ENCODE data around the gene CARS1.

The CARS1 gene

DNA sequence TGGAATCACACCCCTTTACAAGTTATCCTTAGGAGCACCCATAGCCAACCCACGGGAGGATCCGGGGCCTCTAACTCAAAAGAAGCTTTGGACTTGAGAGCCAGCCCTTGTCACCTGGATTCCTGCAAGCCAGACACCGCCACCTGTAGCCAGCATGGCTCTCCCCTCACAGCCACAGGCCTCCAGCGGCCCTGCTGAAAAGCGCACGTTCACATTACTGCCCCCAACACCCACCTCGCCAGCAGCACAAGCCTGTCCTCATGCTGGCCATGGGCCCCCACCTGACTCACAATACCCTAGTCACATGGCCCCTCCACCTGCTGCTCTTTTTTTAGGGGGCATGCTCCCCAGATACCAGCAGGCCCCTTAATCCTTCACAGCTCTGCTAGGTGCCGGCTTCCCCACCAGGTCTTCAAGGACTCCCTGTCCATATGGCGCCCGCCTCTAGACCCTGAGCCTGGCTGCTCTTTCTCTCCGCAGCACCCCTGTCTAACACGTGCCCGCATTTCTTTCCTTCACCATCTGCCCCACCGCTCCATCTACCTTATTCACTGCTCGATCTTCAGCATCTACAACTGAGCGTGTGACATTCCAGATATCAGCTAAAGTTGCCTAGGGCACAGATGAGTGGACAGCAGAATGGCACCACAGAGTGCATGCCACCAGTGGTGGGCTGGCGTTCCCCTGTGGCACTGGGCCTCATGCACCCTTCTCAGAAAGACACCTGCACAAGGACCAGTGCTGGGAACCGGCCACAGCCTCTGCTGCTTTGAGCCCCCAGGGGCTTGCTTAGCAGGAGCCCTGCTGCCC lies 6.6 kb downstream of the CARS1 start:
- no peaks in the 10 kb centered on the region for H3K9me3 Mint-ChIP-seq
- ATAC-seq (replicated peaks; ENCODE audit: extremely low read depth, poor library complexity, severe bottlenecking) (no peak), DNase-seq (ENCODE audit: low spot score in 2 of 2) (no peak)
- peaks cover 46% of the 10 kb centered on the region for H3K4me1 Mint-ChIP-seq
- peaks cover 9% of the 10 kb centered on the region for H3K36me3 Mint-ChIP-seq (ENCODE audit: insufficient read depth)
- peak overlapping the region; percentile 50 for H3K4me3 Mint-ChIP-seq
- no peaks in the 10 kb centered on the region for H3K27me3 Mint-ChIP-seq
- H3K27ac Mint-ChIP-seq (ENCODE audit: low read depth): peak overlapping the region; percentile 80

DNA sequence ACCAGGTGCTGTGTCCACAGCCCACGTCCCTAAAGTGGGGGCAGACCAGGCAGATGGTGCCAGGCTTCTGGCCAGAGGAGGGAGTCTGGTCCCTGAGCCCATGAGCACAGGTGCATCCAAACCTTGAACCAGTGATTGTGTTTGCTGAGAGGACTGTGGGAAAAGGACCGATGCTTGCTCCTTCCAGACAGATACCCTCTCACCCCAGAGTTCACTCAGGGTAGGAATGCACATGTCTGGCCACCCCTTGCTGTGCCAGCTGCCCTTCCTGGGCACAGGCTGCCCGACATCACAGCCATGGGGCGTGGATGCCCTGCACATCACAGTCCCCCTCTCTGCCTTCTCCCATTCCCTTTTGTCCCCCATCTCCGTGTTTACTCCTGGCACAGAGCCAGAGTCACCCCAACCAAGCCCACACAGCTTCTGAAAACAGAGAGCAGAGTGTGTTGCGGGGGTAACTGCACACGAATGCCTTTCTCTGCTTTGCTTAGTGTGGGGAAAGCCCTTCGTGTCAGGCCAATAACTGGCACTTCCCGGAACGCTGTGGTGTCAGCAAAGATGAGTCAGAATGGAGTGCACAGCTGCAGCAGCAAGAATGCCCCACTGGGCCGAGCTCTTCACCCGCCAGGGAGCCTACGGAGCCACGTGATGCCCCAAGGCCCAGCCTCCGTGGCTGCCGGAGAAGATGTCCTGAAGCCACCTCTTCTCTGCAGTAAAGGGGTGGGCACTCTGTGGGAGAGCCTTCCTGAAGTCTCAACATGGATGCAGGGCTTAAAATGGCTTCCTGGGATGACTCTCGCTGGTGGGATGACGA lies 7.6 kb downstream of the CARS1 start:
- H3K9me3 Mint-ChIP-seq: no peaks in the 10 kb centered on the region
- peaks cover 10% of the 10 kb centered on the region for H3K36me3 Mint-ChIP-seq (ENCODE audit: insufficient read depth)
- ATAC-seq (replicated peaks; ENCODE audit: extremely low read depth, poor library complexity, severe bottlenecking): peak; percentile 100
- H3K27ac Mint-ChIP-seq (ENCODE audit: low read depth): peak overlapping the region; percentile 80
- peak; percentile 60 to 75 for DNase-seq (ENCODE audit: low spot score in 2 of 2)
- H3K4me3 Mint-ChIP-seq: peak overlapping the region; percentile 50
- H3K27me3 Mint-ChIP-seq: no peaks in the 10 kb centered on the region
- peaks cover 41% of the 10 kb centered on the region for H3K4me1 Mint-ChIP-seq

DNA sequence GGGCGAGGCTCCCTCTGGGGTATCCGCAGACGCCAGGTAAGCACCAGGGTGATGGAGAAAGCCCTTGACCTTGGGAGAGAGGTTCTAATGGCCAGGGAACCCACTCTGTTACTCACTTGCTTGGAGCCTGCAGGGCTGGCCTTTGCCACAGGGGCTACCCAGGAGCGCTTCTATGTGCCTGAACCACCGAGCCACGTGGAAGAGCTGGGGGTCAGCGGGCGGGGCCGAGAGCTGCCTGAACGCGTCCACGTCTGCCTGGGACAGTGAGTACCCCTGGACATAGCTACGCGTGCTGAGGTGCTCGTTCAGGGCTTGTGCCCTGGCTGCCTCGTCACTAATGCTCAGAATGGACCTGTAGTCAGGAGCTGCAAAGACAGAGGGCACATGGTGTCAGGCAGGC lies 9.6 kb downstream of the CARS1 start:
- no peak overlapping the region for H3K4me3 Mint-ChIP-seq
- no peaks in the 10 kb centered on the region for H3K9me3 Mint-ChIP-seq
- no peak for ATAC-seq (replicated peaks; ENCODE audit: extremely low read depth, poor library complexity, severe bottlenecking)
- peak overlapping the region; percentile 74 for H3K27ac Mint-ChIP-seq (ENCODE audit: low read depth)
- no peak for DNase-seq (ENCODE audit: low spot score in 2 of 2)
- peaks cover 11% of the 10 kb centered on the region for H3K36me3 Mint-ChIP-seq (ENCODE audit: insufficient read depth)
- H3K27me3 Mint-ChIP-seq: no peaks in the 10 kb centered on the region
- H3K4me1 Mint-ChIP-seq: peaks cover 40% of the 10 kb centered on the region

DNA sequence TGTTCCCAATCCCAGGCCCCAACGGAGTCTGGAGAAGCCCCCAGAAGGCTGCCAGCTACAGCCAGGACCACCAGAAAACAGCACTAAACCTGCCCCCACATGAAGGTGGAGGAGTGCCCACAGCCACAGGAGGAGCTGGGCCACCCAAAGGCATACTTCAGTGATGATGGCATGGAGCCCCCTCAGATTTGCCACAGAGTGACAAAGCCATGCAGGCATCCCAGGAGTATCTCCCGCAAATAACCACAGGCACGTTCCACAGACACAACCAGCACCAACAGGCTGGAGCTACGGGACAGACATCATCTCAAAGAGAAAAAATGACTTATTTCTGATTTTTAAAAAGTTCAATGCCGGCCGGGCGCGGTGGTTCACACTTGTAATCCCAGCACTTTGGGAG lies 10.6 kb downstream of the CARS1 start:
- DNase-seq (ENCODE audit: low spot score in 2 of 2) (no peak), ATAC-seq (replicated peaks; ENCODE audit: extremely low read depth, poor library complexity, severe bottlenecking) (no peak)
- no peak overlapping the region for H3K4me3 Mint-ChIP-seq
- H3K9me3 Mint-ChIP-seq: no peaks in the 10 kb centered on the region
- no peak overlapping the region for H3K27ac Mint-ChIP-seq (ENCODE audit: low read depth)
- no peaks in the 10 kb centered on the region for H3K27me3 Mint-ChIP-seq
- H3K4me1 Mint-ChIP-seq: peaks cover 44% of the 10 kb centered on the region
- H3K36me3 Mint-ChIP-seq (ENCODE audit: insufficient read depth): peaks cover 9% of the 10 kb centered on the region

- Mint-ChIP-seq H3K27ac (ENCODE audit: low read depth) (no peak overlapping the region), H3K4me3 (no peak overlapping the region), H3K4me1 (peaks cover 43% of the 10 kb centered on the region), H3K27me3 (no peaks in the 10 kb centered on the region), H3K9me3 (no peaks in the 10 kb centered on the region), H3K36me3 (ENCODE audit: insufficient read depth) (peaks cover 11% of the 10 kb centered on the region)
- ATAC-seq (replicated peaks; ENCODE audit: extremely low read depth, poor library complexity, severe bottlenecking) (no peak), DNase-seq (ENCODE audit: low spot score in 2 of 2) (no peak)
Measured at GRCh38 chr11:3046190-3046589, 11.0 kb downstream of the CARS1 start.

DNA sequence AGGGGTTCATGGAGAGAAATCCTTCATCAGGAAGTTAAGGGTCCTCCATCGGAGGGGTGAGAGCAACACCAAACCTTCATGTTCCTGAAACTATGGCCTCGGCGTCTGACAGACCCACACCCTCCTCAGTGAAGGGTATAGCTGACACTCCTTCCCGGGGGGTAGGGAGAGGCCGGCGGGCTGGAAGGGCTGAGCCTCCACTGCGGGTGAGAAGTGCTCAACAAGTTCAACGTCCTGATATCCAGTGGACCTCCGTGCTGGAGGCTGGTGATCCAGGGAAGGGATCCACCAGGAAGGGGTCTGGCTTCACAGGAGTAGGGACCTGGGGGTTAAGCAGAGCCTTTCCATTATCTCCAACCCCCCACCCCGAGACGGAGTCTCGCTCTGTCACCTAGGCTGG lies 12.3 kb downstream of the CARS1 start:
- no peaks in the 10 kb centered on the region for H3K27me3 Mint-ChIP-seq
- H3K4me1 Mint-ChIP-seq: peaks cover 30% of the 10 kb centered on the region
- H3K36me3 Mint-ChIP-seq (ENCODE audit: insufficient read depth): peaks cover 12% of the 10 kb centered on the region
- H3K4me3 Mint-ChIP-seq: no peak overlapping the region
- no peak for DNase-seq (ENCODE audit: low spot score in 2 of 2)
- no peak for ATAC-seq (replicated peaks; ENCODE audit: extremely low read depth, poor library complexity, severe bottlenecking)
- H3K27ac Mint-ChIP-seq (ENCODE audit: low read depth): no peak overlapping the region
- H3K9me3 Mint-ChIP-seq: no peaks in the 10 kb centered on the region

GRCh38 chr11:3044004-3044403 lies 13.2 kb downstream of the CARS1 start:
- DNase-seq (ENCODE audit: low spot score in 2 of 2) (no peak), ATAC-seq (replicated peaks; ENCODE audit: extremely low read depth, poor library complexity, severe bottlenecking) (no peak)
- no peak overlapping the region for H3K27ac Mint-ChIP-seq (ENCODE audit: low read depth)
- H3K4me1 Mint-ChIP-seq: peaks cover 24% of the 10 kb centered on the region
- H3K9me3 Mint-ChIP-seq: no peaks in the 10 kb centered on the region
- H3K4me3 Mint-ChIP-seq: no peak overlapping the region
- no peaks in the 10 kb centered on the region for H3K27me3 Mint-ChIP-seq
- peaks cover 21% of the 10 kb centered on the region for H3K36me3 Mint-ChIP-seq (ENCODE audit: insufficient read depth)

GRCh38 chr11:3043315-3043871 lies 13.8 kb downstream of the CARS1 start:
- Mint-ChIP-seq H3K27me3 (no peaks in the 10 kb centered on the region), H3K27ac (ENCODE audit: low read depth) (peak overlapping the region; percentile 70), H3K36me3 (ENCODE audit: insufficient read depth) (peaks cover 21% of the 10 kb centered on the region), H3K9me3 (no peaks in the 10 kb centered on the region), H3K4me1 (peaks cover 24% of the 10 kb centered on the region), H3K4me3 (no peak overlapping the region)
- no peak for DNase-seq (ENCODE audit: low spot score in 2 of 2)
- ATAC-seq (replicated peaks; ENCODE audit: extremely low read depth, poor library complexity, severe bottlenecking): no peak

- Mint-ChIP-seq H3K27me3 (no peaks in the 10 kb centered on the region), H3K27ac (ENCODE audit: low read depth) (peak overlapping the region; percentile 70), H3K4me3 (no peak overlapping the region), H3K4me1 (peaks cover 24% of the 10 kb centered on the region), H3K9me3 (no peaks in the 10 kb centered on the region), H3K36me3 (ENCODE audit: insufficient read depth) (peaks cover 25% of the 10 kb centered on the region)
- no peak for ATAC-seq (replicated peaks; ENCODE audit: extremely low read depth, poor library complexity, severe bottlenecking)
- DNase-seq (ENCODE audit: low spot score in 2 of 2): no peak
Measured at GRCh38 chr11:3042496-3043314, 14.5 kb downstream of the CARS1 start.

- H3K4me3 Mint-ChIP-seq: no peak overlapping the region
- H3K27me3 Mint-ChIP-seq: no peaks in the 10 kb centered on the region
- DNase-seq (ENCODE audit: low spot score in 2 of 2): no peak
- H3K9me3 Mint-ChIP-seq: no peaks in the 10 kb centered on the region
- peaks cover 31% of the 10 kb centered on the region for H3K4me1 Mint-ChIP-seq
- ATAC-seq (replicated peaks; ENCODE audit: extremely low read depth, poor library complexity, severe bottlenecking): no peak
- peaks cover 31% of the 10 kb centered on the region for H3K36me3 Mint-ChIP-seq (ENCODE audit: insufficient read depth)
- H3K27ac Mint-ChIP-seq (ENCODE audit: low read depth): no peak overlapping the region
Measured at GRCh38 chr11:3041699-3042441, 15.4 kb downstream of the CARS1 start.

- ATAC-seq (replicated peaks; ENCODE audit: extremely low read depth, poor library complexity, severe bottlenecking) (no peak), DNase-seq (ENCODE audit: low spot score in 2 of 2) (no peak)
- H3K9me3 Mint-ChIP-seq: no peaks in the 10 kb centered on the region
- no peak overlapping the region for H3K4me3 Mint-ChIP-seq
- H3K36me3 Mint-ChIP-seq (ENCODE audit: insufficient read depth): peaks cover 36% of the 10 kb centered on the region
- H3K27me3 Mint-ChIP-seq: no peaks in the 10 kb centered on the region
- peaks cover 41% of the 10 kb centered on the region for H3K4me1 Mint-ChIP-seq
- no peak overlapping the region for H3K27ac Mint-ChIP-seq (ENCODE audit: low read depth)
Measured at GRCh38 chr11:3040881-3041280, 16.3 kb downstream of the CARS1 start.

- Mint-ChIP-seq H3K4me3 (no peak overlapping the region), H3K36me3 (ENCODE audit: insufficient read depth) (peaks cover 44% of the 10 kb centered on the region), H3K27me3 (no peaks in the 10 kb centered on the region), H3K4me1 (peaks cover 31% of the 10 kb centered on the region), H3K9me3 (no peaks in the 10 kb centered on the region), H3K27ac (ENCODE audit: low read depth) (no peak overlapping the region)
- DNase-seq (ENCODE audit: low spot score in 2 of 2) (no peak), ATAC-seq (replicated peaks; ENCODE audit: extremely low read depth, poor library complexity, severe bottlenecking) (no peak)
Measured at GRCh38 chr11:3037945-3038271, 19.3 kb downstream of the CARS1 start.

Measured in central memory CD8-positive, alpha-beta T cell (primary cell).